ENCODE data around the gene TARBP1. TPM values are rescaled to one million over a fixed set of nuclear protein-coding genes. Genes with fewer than 3 reads are reported as not detected.
A peak's percentile ranks its signal among the peaks of the same experiment; 100 is the strongest.

TARBP1 gene
- total and polyA plus RNA-seq, 3 experiments from 2014 or later = 15.0 to 36.4 (median 34.8) TPM

DNA sequence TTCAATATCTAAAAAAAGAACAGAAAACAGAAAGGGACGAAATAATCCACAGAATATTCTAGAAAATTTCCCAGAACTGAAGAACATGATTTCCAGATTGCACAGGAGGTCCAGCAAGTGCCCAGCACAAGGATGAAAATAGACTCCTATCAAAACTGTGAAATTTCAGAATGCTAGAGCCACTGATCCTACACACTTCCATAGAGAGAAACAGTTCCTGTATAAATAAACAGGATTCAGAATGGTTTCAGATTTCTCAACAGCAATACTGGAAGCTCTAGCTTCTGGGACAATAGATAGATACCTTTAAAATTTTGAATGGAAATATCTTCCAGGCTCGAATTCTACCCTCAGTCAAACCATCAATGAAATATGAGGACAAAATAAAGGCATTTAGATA is 4.6 kb downstream of the TARBP1 start:
- H3K9me3 ChIP-seq (ENCODE audit: low read length) = no peaks in the 10 kb centered on the region
- ChIA-PET CTCF (no interaction called here), POLR2A (no interaction called here)
- H3K36me3 ChIP-seq (ENCODE audit: insufficient read depth, low read length) = no peaks in the 10 kb centered on the region
- DNase-seq = no peak
- peaks cover 38% of the 10 kb centered on the region for H3K4me1 ChIP-seq (ENCODE audit: insufficient read depth, low read length)
- H3K4me3 ChIP-seq (ENCODE audit: low read length) = no peak overlapping the region
- Mint-ChIP-seq H3K27me3 (peaks cover 0 to 2% of the 10 kb centered on the region in 2 donors), H3K4me3 (peak overlapping the region in 1 of 7 donors; percentile 32), H3K36me3 (peaks cover 4 to 15% (median 5%) of the 10 kb centered on the region in 3 donors), H3K27ac (peak overlapping the region in 1 of 8 donors; percentile 38), H3K4me1 (peaks cover 35 to 57% (median 50%) of the 10 kb centered on the region in 3 donors), H3K9me3 (no peaks in the 10 kb centered on the region)
- H3K27ac ChIP-seq (ENCODE audit: low read depth, low read length) = no peak overlapping the region
- no peaks in the 10 kb centered on the region for H3K27me3 ChIP-seq (ENCODE audit: insufficient read depth, low read length, poor library complexity, severe bottlenecking)

GRCh38 chr1:234473118-234473517 is 5.9 kb downstream of the TARBP1 start:
- Mint-ChIP-seq H3K9me3 (no peaks in the 10 kb centered on the region), H3K27ac (no peak overlapping the region), H3K27me3 (peaks cover 0 to 2% of the 10 kb centered on the region in 2 donors), H3K4me3 (peak overlapping the region in 2 of 7 donors; percentile 3 to 7), H3K4me1 (peaks cover 34 to 56% (median 47%) of the 10 kb centered on the region in 3 donors), H3K36me3 (peaks cover 8 to 22% (median 9%) of the 10 kb centered on the region in 3 donors)
- no peak for DNase-seq
- Histone ChIP-seq H3K27ac (ENCODE audit: low read depth, low read length) (no peak overlapping the region), H3K27me3 (ENCODE audit: insufficient read depth, low read length, poor library complexity, severe bottlenecking) (no peaks in the 10 kb centered on the region), H3K4me3 (ENCODE audit: low read length) (no peak overlapping the region), H3K4me1 (ENCODE audit: insufficient read depth, low read length) (peaks cover 36% of the 10 kb centered on the region), H3K36me3 (ENCODE audit: insufficient read depth, low read length) (no peaks in the 10 kb centered on the region), H3K9me3 (ENCODE audit: low read length) (no peaks in the 10 kb centered on the region)
- CTCF ChIA-PET = no interaction called here
- POLR2A ChIA-PET = interaction anchor here (0.5 kb wide), 1 partner anchor 871 kb away, joined by 4 read pairs; no protein-coding TSS in a partner anchor

GRCh38 chr1:234469376-234469775 is 9.6 kb downstream of the TARBP1 start:
- H3K27ac Mint-ChIP-seq = no peak overlapping the region
- Histone ChIP-seq H3K27me3 (ENCODE audit: insufficient read depth, low read length, poor library complexity, severe bottlenecking) (no peaks in the 10 kb centered on the region), H3K27ac (ENCODE audit: low read depth, low read length) (no peak overlapping the region), H3K9me3 (ENCODE audit: low read length) (no peaks in the 10 kb centered on the region), H3K4me3 (ENCODE audit: low read length) (no peak overlapping the region), H3K4me1 (ENCODE audit: insufficient read depth, low read length) (peaks cover 10% of the 10 kb centered on the region), H3K36me3 (ENCODE audit: insufficient read depth, low read length) (peaks cover 12% of the 10 kb centered on the region)
- POLR2A ChIA-PET = no interaction called here
- CTCF ChIA-PET = interaction anchor here (0.6 to 1.0 kb wide), 2 partner anchors 9 to 229 kb away, joined by 3 read pairs; no protein-coding TSS in a partner anchor
- H3K4me3 Mint-ChIP-seq = no peak overlapping the region
- H3K27me3 Mint-ChIP-seq = no peaks in the 10 kb centered on the region
- DNase-seq = no peak
- H3K36me3 Mint-ChIP-seq = peaks cover 16 to 48% (median 20%) of the 10 kb centered on the region in 3 donors
- H3K9me3 Mint-ChIP-seq = no peaks in the 10 kb centered on the region
- H3K4me1 Mint-ChIP-seq = peaks cover 13 to 23% (median 17%) of the 10 kb centered on the region in 3 donors

DNA sequence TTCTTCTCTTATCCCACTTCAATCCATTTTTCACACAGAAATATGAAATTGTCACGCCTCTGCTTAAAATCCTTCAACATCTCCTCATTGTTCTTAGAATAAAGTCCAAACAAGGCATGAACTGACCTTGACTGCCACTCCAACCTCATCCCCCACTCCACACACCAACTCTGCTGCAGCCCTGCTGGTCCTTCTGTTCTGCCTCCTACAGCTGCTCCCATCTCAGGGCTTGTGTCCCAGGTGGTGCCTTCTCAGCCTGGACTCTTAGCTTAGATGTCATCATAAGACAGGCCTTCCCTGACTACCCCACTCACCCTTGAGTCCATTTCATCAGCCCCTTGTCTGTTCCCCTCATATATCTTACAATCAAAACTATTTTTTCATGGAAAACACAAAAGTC is 10.4 kb downstream of the TARBP1 start:
- H3K4me1 Mint-ChIP-seq = peaks cover 10 to 17% (median 11%) of the 10 kb centered on the region in 3 donors
- Histone ChIP-seq H3K27ac (ENCODE audit: low read depth, low read length) (no peak overlapping the region), H3K36me3 (ENCODE audit: insufficient read depth, low read length) (peaks cover 13% of the 10 kb centered on the region), H3K4me3 (ENCODE audit: low read length) (no peak overlapping the region), H3K27me3 (ENCODE audit: insufficient read depth, low read length, poor library complexity, severe bottlenecking) (no peaks in the 10 kb centered on the region), H3K4me1 (ENCODE audit: insufficient read depth, low read length) (peaks cover 10% of the 10 kb centered on the region), H3K9me3 (ENCODE audit: low read length) (no peaks in the 10 kb centered on the region)
- DNase-seq = no peak
- no peak overlapping the region for H3K27ac Mint-ChIP-seq
- H3K4me3 Mint-ChIP-seq = no peak overlapping the region
- CTCF ChIA-PET = no interaction called here
- H3K36me3 Mint-ChIP-seq = peaks cover 16 to 52% (median 20%) of the 10 kb centered on the region in 3 donors
- H3K27me3 Mint-ChIP-seq = no peaks in the 10 kb centered on the region
- no peaks in the 10 kb centered on the region for H3K9me3 Mint-ChIP-seq
- POLR2A ChIA-PET = no interaction called here

DNA sequence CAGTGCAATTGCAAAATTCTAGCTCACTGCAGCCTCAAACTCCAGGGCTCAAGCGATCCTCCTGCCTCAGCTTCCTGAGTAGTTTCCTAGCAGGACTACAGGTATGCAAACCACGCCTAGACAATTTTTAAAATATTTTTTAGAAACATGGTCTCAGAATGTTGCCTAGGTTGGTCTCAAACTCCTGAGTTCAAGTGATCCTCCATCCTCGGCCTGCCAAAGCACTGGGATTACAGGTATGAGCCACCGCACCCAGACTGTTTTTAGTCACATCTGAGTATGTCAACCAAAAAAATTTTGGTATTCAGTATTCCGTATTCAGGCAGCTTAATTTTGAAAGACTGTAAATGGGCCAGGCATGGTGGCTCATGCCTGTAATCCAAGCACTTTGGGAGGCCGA is 11.2 kb downstream of the TARBP1 start:
- ChIA-PET CTCF (no interaction called here), POLR2A (interaction anchor here (0.7 kb wide), 1 partner anchor 10 kb away, joined by 3 read pairs; no protein-coding TSS in a partner anchor)
- H3K4me3 ChIP-seq (ENCODE audit: low read length) = no peak overlapping the region
- no peak for DNase-seq
- Mint-ChIP-seq H3K4me1 (peaks cover 2 to 9% (median 5%) of the 10 kb centered on the region in 3 donors), H3K27me3 (no peaks in the 10 kb centered on the region), H3K36me3 (peaks cover 17 to 60% (median 21%) of the 10 kb centered on the region in 3 donors), H3K4me3 (no peak overlapping the region), H3K27ac (no peak overlapping the region), H3K9me3 (no peaks in the 10 kb centered on the region)
- peaks cover 2% of the 10 kb centered on the region for H3K4me1 ChIP-seq (ENCODE audit: insufficient read depth, low read length)
- H3K27ac ChIP-seq (ENCODE audit: low read depth, low read length) = no peak overlapping the region
- H3K9me3 ChIP-seq (ENCODE audit: low read length) = no peaks in the 10 kb centered on the region
- no peaks in the 10 kb centered on the region for H3K27me3 ChIP-seq (ENCODE audit: insufficient read depth, low read length, poor library complexity, severe bottlenecking)
- H3K36me3 ChIP-seq (ENCODE audit: insufficient read depth, low read length) = peaks cover 13% of the 10 kb centered on the region

DNA sequence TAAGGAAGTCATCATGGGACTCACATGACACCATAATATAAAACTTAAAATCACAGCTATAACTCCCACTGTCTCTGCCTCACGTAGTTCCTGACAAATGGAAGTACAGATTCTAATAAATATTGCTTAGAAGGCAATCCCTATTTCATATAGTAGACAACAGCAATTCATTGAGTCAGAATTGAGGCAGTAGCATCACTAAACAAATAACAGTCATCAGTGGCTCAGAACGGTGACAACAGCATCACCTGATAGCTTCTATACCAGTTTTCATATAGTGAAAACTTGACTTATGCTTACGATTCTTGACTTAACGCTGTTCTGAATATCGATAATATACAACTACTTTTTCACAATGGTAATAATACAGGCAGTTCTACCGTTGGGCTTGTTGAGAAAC is 12.0 kb downstream of the TARBP1 start:
- Histone ChIP-seq H3K36me3 (ENCODE audit: insufficient read depth, low read length) (peaks cover 13% of the 10 kb centered on the region), H3K27ac (ENCODE audit: low read depth, low read length) (no peak overlapping the region), H3K4me3 (ENCODE audit: low read length) (no peak overlapping the region), H3K4me1 (ENCODE audit: insufficient read depth, low read length) (no peaks in the 10 kb centered on the region), H3K9me3 (ENCODE audit: low read length) (no peaks in the 10 kb centered on the region), H3K27me3 (ENCODE audit: insufficient read depth, low read length, poor library complexity, severe bottlenecking) (no peaks in the 10 kb centered on the region)
- CTCF ChIA-PET = no interaction called here
- no peaks in the 10 kb centered on the region for H3K27me3 Mint-ChIP-seq
- POLR2A ChIA-PET = interaction anchor here (0.7 kb wide), 1 partner anchor 11 kb away, joined by 3 read pairs; no protein-coding TSS in a partner anchor
- H3K36me3 Mint-ChIP-seq = peaks cover 20 to 65% (median 23%) of the 10 kb centered on the region in 3 donors
- H3K27ac Mint-ChIP-seq = no peak overlapping the region
- H3K4me1 Mint-ChIP-seq = peaks cover 0 to 7% (median 3%) of the 10 kb centered on the region in 3 donors
- no peak for DNase-seq
- H3K9me3 Mint-ChIP-seq = no peaks in the 10 kb centered on the region
- no peak overlapping the region for H3K4me3 Mint-ChIP-seq

GRCh38 chr1:234463749-234464148 is 15.2 kb downstream of the TARBP1 start:
- Mint-ChIP-seq H3K27me3 (no peaks in the 10 kb centered on the region), H3K36me3 (peaks cover 18 to 71% (median 28%) of the 10 kb centered on the region in 3 donors), H3K27ac (no peak overlapping the region), H3K4me1 (peaks cover 0 to 3% (median 3%) of the 10 kb centered on the region in 3 donors), H3K9me3 (no peaks in the 10 kb centered on the region), H3K4me3 (no peak overlapping the region)
- H3K9me3 ChIP-seq (ENCODE audit: low read length) = no peaks in the 10 kb centered on the region
- no peaks in the 10 kb centered on the region for H3K27me3 ChIP-seq (ENCODE audit: insufficient read depth, low read length, poor library complexity, severe bottlenecking)
- H3K27ac ChIP-seq (ENCODE audit: low read depth, low read length) = no peak overlapping the region
- no peak for DNase-seq
- H3K4me1 ChIP-seq (ENCODE audit: insufficient read depth, low read length) = no peaks in the 10 kb centered on the region
- H3K4me3 ChIP-seq (ENCODE audit: low read length) = no peak overlapping the region
- peaks cover 13% of the 10 kb centered on the region for H3K36me3 ChIP-seq (ENCODE audit: insufficient read depth, low read length)
- CTCF ChIA-PET = no interaction called here
- POLR2A ChIA-PET = no interaction called here

DNA sequence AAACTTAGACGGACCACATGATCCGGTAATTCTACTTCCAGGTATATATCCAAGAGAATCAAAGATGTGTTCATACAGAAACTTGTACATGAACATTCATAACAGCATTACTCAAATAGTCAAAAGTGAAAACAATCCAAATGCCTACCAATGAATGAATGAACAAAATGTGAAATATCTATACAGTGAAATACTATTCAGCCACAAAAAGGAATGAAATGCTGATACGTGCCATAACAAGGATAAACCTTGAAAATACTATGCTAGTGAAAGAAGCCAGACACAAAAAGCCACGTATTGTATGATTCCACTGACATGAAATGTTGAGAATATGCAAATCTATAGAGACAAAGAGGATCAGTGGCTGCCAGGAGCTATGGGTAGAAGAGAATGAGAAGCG is 18.3 kb downstream of the TARBP1 start:
- H3K4me1 ChIP-seq (ENCODE audit: insufficient read depth, low read length) = no peaks in the 10 kb centered on the region
- DNase-seq = no peak
- ChIA-PET POLR2A (no interaction called here), CTCF (no interaction called here)
- H3K27ac ChIP-seq (ENCODE audit: low read depth, low read length) = no peak overlapping the region
- no peaks in the 10 kb centered on the region for H3K27me3 ChIP-seq (ENCODE audit: insufficient read depth, low read length, poor library complexity, severe bottlenecking)
- Mint-ChIP-seq H3K27ac (no peak overlapping the region), H3K4me1 (no peaks in the 10 kb centered on the region), H3K4me3 (no peak overlapping the region), H3K27me3 (no peaks in the 10 kb centered on the region), H3K36me3 (peaks cover 17 to 68% (median 17%) of the 10 kb centered on the region in 3 donors), H3K9me3 (no peaks in the 10 kb centered on the region)
- no peaks in the 10 kb centered on the region for H3K9me3 ChIP-seq (ENCODE audit: low read length)
- H3K36me3 ChIP-seq (ENCODE audit: insufficient read depth, low read length) = peaks cover 8% of the 10 kb centered on the region
- no peak overlapping the region for H3K4me3 ChIP-seq (ENCODE audit: low read length)
